ENCODE measurements around the gene ARHGEF28. TPM values are rescaled to one million over a fixed set of nuclear protein-coding genes. Genes with fewer than 3 reads are reported as not detected.
A peak's percentile ranks its signal among the peaks of the same experiment; 100 is the strongest.

ARHGEF28 gene
- total and polyA plus RNA-seq, 2 of the 13 experiments (the other 11 are each of a cell fraction or from before 2014, with no cell fraction given), result 17.4 to 34.1 TPM

- FAIRE-seq, result peak; percentile 98
- TF ChIP-seq ZNF225 (CRISPR knock-in tag; IDR thresholded peaks at IDR 0.05), result no peak
- 0 out of 2 replicates have a peak, but pooled peaks have one; percentile 53 for TF ChIP-seq REPIN1 (CRISPR knock-in tag; IDR thresholded peaks at IDR 0.05; ENCODE audit: borderline replicate concordance, low read depth)
- no peak for TF ChIP-seq POLR2AphosphoS5 (IDR thresholded peaks at IDR 0.05; ENCODE audit: low read depth, low read length)
- TF ChIP-seq RFX5 (IDR thresholded peaks at IDR 0.05; ENCODE audit: low read depth, low read length), result no peak
- TF ChIP-seq SALL2 (CRISPR knock-in tag; IDR thresholded peaks at IDR 0.05), result 0 out of 2 replicates have a peak, but pooled peaks have one; percentile 41
- TF ChIP-seq SNAI1 (CRISPR knock-in tag; IDR thresholded peaks at IDR 0.05; ENCODE audit: borderline replicate concordance), result 0 out of 2 replicates have a peak, but pooled peaks have one; percentile 46
- TF ChIP-seq RFXANK (CRISPR knock-in tag; IDR thresholded peaks at IDR 0.05), result no peak; the same call in 1 of the 2 replicates
- TF ChIP-seq HOXA5 (CRISPR knock-in tag; IDR thresholded peaks at IDR 0.05), result peak; percentile 94; the same call in 1 of the 2 replicates
- TF ChIP-seq KAT2B (IDR thresholded peaks at IDR 0.05; ENCODE audit: borderline replicate concordance, low read depth, low read length), result peak; percentile 50; the same call in 1 of the 2 replicates
- TF ChIP-seq IRF1 (CRISPR knock-in tag; IDR thresholded peaks at IDR 0.05; ENCODE audit: low read depth), result no peak
- TF ChIP-seq ZNF503 (CRISPR knock-in tag; IDR thresholded peaks at IDR 0.05), result peak; percentile 98
- peak; percentile 93 for TF ChIP-seq FOXO1 (CRISPR knock-in tag; IDR thresholded peaks at IDR 0.05)
- peak; percentile 25; the same call in 1 of the 2 replicates for TF ChIP-seq NR1H2 (CRISPR knock-in tag; IDR thresholded peaks at IDR 0.05; ENCODE audit: borderline replicate concordance, low read depth)
- peak; percentile 99 for TF ChIP-seq ARID5B (CRISPR knock-in tag; IDR thresholded peaks at IDR 0.05)
Observed at GRCh38 chr5:73623901-73624404, 2.0 kb upstream of the ARHGEF28 start.

More at GRCh38 chr5:73623901-73624404, 2.0 kb upstream of the ARHGEF28 start:
- peak overlapping the region; percentile 76 for H3K27ac ChIP-seq (ENCODE audit: extremely low read length, insufficient read depth, low read length)
- no peaks in the 10 kb centered on the region; a peak in 1 of 5 replicates for H3K27me3 ChIP-seq (ENCODE audit: control insufficient read depth in 1 of 2, insufficient read depth in 2 of 2, low read length in 2 of 2)
- H3K4me3 ChIP-seq (replicated peaks in 1 of 3; ENCODE audit: insufficient read depth in 1 of 3, low read depth in 2 of 3, low read length in 3 of 3), result peak overlapping the region in 2 of 3 experiments; percentile 32 to 36; a peak in 3 of 6 replicates
- intact Hi-C loops (cut with micrococcal nuclease; ENCODE audit: unreplicated experiment) (loop anchor here (1.0 kb wide), 1 partner anchor 28 kb away; no protein-coding TSS in a partner anchor), in situ Hi-C loops (cut with HindIII; ENCODE audit: extremely low pct_ligation_motif_present, low pct_unique_long_range_greater_than_20kb) (no loop called here)
- no peaks in the 10 kb centered on the region for H3K9me3 ChIP-seq (ENCODE audit: low read length)
- no TSS peak for BruUV-seq (replicated peaks)
- 0% methylated on average over 2 of the region's 2 CpGs for WGBS (ENCODE audit: low lambda C conversion rate)
- ChIA-PET POLR2A (interaction anchor here (0.7 to 4.3 kb wide), 24 partner anchors 9 to 1888 kb away, joined by 3 to 30 read pairs (median 6); no protein-coding TSS in a partner anchor), CTCF (ENCODE audit: low intra/inter-chr PET ratio, low total read pairs) (no interaction called here)
- peak; percentile 98 for DNase-seq (ENCODE audit: low spot score)
- H3K36me3 ChIP-seq (replicated peaks in 1 of 2; ENCODE audit: control insufficient read depth in 1 of 2, insufficient read depth in 2 of 2, low read length in 2 of 2), result no peaks in the 10 kb centered on the region
- H3K9ac ChIP-seq (ENCODE audit: insufficient read depth, low read depth, low read length), result peak overlapping the region; percentile 44
- ATAC-seq, result peak; percentile 85
- H2AFZ ChIP-seq (ENCODE audit: low read length), result no peak overlapping the region
- peaks cover 55% of the 10 kb centered on the region for H3K4me1 ChIP-seq (ENCODE audit: insufficient read depth, low read length)
- H3K79me2 ChIP-seq (ENCODE audit: insufficient read depth, low read length), result peaks cover 28% of the 10 kb centered on the region
- H3K4me2 ChIP-seq (ENCODE audit: low read depth, low read length), result peak overlapping the region; percentile 74
- H4K20me1 ChIP-seq (ENCODE audit: insufficient read depth, low read length), result peaks cover 4% of the 10 kb centered on the region
